ENCODE data around the gene CCDC177.

GRCh38 chr14:69560826-69561225 is 13.8 kb downstream of the CCDC177 start:
- no peak for TF ChIP-seq EZH2 (IDR thresholded peaks at IDR 0.05)
- TF ChIP-seq POLR2AphosphoS5 (IDR thresholded peaks at IDR 0.05; ENCODE audit: borderline replicate concordance, low read depth, low read length) = no peak
- TF ChIP-seq FOXP2 (optimal IDR thresholded peaks at IDR 0.05; ENCODE audit: control extremely low read depth, extremely low read length, insufficient read depth) = no peak
